ENCODE data around the gene PKP4.
A peak's percentile ranks its signal among the peaks of the same experiment; 100 is the strongest.

PKP4 gene

GRCh38 chr2:158498043-158498748, 41.4 kb downstream of the PKP4 start:
- DNase-seq (ENCODE audit: insufficient read length, low spot score) (no peak), FAIRE-seq (no peak)
- no peak for TF ChIP-seq POLR2A (IDR thresholded peaks at IDR 0.05; ENCODE audit: low read depth, low read length)

- TF ChIP-seq POLR2A (IDR thresholded peaks at IDR 0.05; ENCODE audit: low read depth, low read length), result no peak
- no peak for FAIRE-seq
These were observed 42.0 kb downstream of the PKP4 start for GRCh38 chr2:158498749-158499136.

DNA sequence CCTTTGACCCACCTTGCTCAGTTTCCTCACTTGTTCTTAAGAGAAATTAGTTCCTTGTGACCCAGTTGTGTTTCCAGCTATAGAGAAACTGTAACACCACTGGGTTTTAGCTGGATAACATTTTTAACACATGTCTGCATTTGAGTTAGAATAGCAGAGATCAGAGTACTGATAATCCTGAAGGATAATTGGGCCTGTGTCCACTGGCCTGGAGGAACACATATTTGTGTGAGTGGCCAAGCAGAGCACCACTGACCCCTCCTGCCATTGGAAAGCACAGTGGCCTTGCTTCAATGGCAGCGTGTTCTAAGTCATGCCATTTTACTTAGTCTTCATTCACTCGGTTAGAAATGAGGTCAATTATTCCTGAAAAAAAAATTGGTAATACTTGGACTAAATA, 42.6 kb downstream of the PKP4 start:
- DNase-seq (ENCODE audit: insufficient read length, low spot score), result no peak
- no peak for FAIRE-seq
- TF ChIP-seq POLR2A (IDR thresholded peaks at IDR 0.05; ENCODE audit: low read depth, low read length), result no peak

More at GRCh38 chr2:158498749-158499136, 42.0 kb downstream of the PKP4 start:
- no peak for DNase-seq (ENCODE audit: insufficient read length, low spot score)

GRCh38 chr2:158500333-158500732, 43.6 kb downstream of the PKP4 start:
- DNase-seq (ENCODE audit: insufficient read length, low spot score) (no peak), FAIRE-seq (no peak)
- no peak for TF ChIP-seq POLR2A (IDR thresholded peaks at IDR 0.05; ENCODE audit: low read depth, low read length)

- peak; percentile 84 for FAIRE-seq
- no peak for DNase-seq (ENCODE audit: insufficient read length, low spot score)
- TF ChIP-seq POLR2A (IDR thresholded peaks at IDR 0.05; ENCODE audit: low read depth, low read length), result no peak
These were observed 44.5 kb downstream of the PKP4 start for GRCh38 chr2:158501301-158501700.

GRCh38 chr2:158502974-158503373, 46.2 kb downstream of the PKP4 start:
- no peak for TF ChIP-seq POLR2A (IDR thresholded peaks at IDR 0.05; ENCODE audit: low read depth, low read length)
- peak; percentile 21 for DNase-seq (ENCODE audit: insufficient read length, low spot score)
- FAIRE-seq, result peak; percentile 67

- FAIRE-seq (no peak), DNase-seq (ENCODE audit: insufficient read length, low spot score) (no peak)
- no peak for TF ChIP-seq POLR2A (IDR thresholded peaks at IDR 0.05; ENCODE audit: low read depth, low read length)
These were observed 47.3 kb downstream of the PKP4 start for GRCh38 chr2:158504088-158504487.

GRCh38 chr2:158505448-158505934, 48.7 kb downstream of the PKP4 start:
- no peak for DNase-seq (ENCODE audit: insufficient read length, low spot score)
- no peak for TF ChIP-seq POLR2A (IDR thresholded peaks at IDR 0.05; ENCODE audit: low read depth, low read length)
- FAIRE-seq, result peak; percentile 23

DNA sequence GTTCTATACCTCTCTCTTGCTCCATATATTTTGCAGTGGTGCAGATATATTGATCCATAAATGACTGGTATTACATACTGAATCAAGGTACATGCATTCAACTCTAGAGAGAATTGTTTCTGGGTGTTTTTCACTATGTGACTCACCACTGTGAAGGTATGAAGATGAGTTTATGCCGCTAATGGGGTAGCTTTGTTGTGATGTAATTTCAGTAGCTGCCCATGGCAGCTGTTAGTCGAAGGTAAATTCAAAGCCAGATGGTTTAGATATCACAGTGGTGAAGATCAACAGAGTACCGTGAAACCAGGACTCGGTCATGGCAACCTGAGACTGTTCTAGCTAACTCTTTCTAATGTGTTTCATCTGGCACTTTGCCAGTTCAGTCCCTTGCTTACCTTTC, 50.4 kb downstream of the PKP4 start:
- FAIRE-seq, result peak; percentile 73
- TF ChIP-seq POLR2A (IDR thresholded peaks at IDR 0.05; ENCODE audit: low read depth, low read length), result no peak
- no peak for DNase-seq (ENCODE audit: insufficient read length, low spot score)

GRCh38 chr2:158507679-158508078, 50.9 kb downstream of the PKP4 start:
- FAIRE-seq, result no peak
- TF ChIP-seq POLR2A (IDR thresholded peaks at IDR 0.05; ENCODE audit: low read depth, low read length), result no peak

DNA sequence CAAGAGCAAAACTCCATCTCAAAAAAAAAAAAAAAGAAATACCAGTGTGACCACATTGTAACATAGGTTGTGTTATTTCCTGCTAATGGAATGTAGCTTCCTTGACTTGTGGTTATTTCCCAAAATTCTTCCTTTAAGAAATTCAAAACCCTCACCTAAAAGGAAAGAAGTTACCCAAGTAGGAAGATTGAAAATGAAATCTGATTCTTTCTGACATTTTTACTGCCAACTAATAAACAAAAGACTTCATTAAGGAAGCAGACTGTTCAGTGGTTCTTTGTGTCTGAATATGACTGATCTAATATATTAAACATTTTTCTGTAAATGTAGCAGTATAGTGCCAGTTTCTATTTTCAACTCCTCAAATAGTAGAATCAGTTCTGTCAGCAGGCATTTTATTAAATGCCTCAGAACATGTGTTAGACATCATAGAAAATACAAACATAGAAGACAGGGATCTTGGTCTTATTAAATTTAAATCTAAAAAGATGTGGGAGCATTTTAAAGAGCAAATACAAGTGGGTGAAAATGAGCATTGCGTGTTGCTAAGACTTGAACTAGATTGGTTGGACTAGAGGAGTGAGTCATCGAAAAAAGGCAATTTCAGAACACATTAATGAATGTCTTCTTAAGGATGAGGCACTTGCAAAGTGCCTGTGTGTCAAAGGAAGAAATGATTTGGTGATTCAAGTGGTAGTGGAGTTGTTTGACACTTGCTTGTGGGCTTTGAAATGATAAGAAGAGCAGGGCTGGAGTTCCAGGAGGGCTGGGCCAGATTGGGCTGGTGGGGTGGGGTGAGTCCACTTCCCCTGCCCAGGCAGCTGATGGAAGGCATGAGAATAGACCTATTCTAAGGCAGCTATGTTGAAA, 53.4 kb downstream of the PKP4 start:
- FAIRE-seq (peak; percentile 64), DNase-seq (ENCODE audit: insufficient read length, low spot score) (no peak)
- TF ChIP-seq POLR2A (IDR thresholded peaks at IDR 0.05; ENCODE audit: low read depth, low read length), result no peak

More at GRCh38 chr2:158507679-158508078, 50.9 kb downstream of the PKP4 start:
- DNase-seq (ENCODE audit: insufficient read length, low spot score), result no peak

- FAIRE-seq (no peak), DNase-seq (ENCODE audit: insufficient read length, low spot score) (no peak)
- no peak for TF ChIP-seq POLR2A (IDR thresholded peaks at IDR 0.05; ENCODE audit: low read depth, low read length)
These were observed 54.1 kb downstream of the PKP4 start for GRCh38 chr2:158510887-158511286.

DNA sequence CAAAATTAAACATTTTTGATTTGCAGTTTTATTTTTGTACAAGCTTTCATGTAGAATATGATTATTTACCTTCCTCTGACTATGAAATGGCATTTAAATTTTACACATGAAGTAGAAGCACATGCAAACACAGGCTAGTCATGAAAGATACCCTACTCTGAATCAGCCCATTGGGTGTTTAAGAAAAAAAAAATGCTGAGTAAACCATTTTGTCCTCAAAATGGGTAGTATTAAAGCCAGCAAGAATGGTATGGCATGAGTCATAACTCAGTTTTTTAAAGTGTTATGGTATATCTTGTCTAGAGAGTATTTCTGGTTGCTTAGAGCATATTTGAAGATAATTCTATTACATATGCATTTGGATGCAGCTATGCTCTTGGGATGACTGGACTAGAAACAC, 55.0 kb downstream of the PKP4 start:
- no peak for TF ChIP-seq POLR2A (IDR thresholded peaks at IDR 0.05; ENCODE audit: low read depth, low read length)
- DNase-seq (ENCODE audit: insufficient read length, low spot score), result no peak

DNA sequence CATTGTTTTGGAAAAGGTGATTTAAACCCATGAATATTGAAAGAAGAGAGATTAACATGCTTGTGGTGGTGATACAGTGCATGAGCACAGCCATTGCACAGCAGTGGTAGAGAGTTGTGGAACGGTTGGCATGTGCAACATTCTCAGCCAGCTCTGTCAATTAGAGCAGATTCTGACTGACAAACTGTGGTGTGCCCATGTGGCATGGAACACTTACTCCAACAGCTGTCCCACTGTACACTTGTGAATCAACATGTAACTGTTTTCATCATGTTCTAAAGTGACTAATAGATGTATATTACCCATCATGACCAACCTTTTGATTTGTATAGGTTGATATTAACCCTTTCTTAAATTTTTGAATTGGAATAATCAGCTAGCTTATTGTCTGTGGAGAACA, 55.6 kb downstream of the PKP4 start:
- TF ChIP-seq POLR2A (IDR thresholded peaks at IDR 0.05; ENCODE audit: low read depth, low read length), result no peak
- no peak for FAIRE-seq
- DNase-seq (ENCODE audit: insufficient read length, low spot score), result no peak

More for the DNA sequence above, 55.0 kb downstream of the PKP4 start:
- no peak for FAIRE-seq

Measured in H54 (cell line).